WTC11 (cell line): ENCODE results near the gene REN.

Experiments
- AFF4 ChIP-seq: sonication (generic); formaldehyde crosslinking; IDR thresholded peaks from 2 replicates; pipeline ENCODE4 v1.8.1; 2023; ENCODE audit warnings: mild to moderate bottlenecking, missing genetic modification reagents, borderline replicate concordance
- CBFB ChIP-seq: sonication (generic); formaldehyde crosslinking; IDR thresholded peaks from 2 replicates; pipeline ENCODE4 v1.8.1; 2022; ENCODE audit warnings: mild to moderate bottlenecking, low read depth, missing genetic modification reagents
- CTCF ChIP-seq: fragments of 200-600 bp; IDR thresholded peaks from 2 replicates; pipeline ENCODE4 v1.8.0; 2022; ENCODE audit warnings: antibody characterized with exemption
- ETV6 ChIP-seq: sonication (generic); formaldehyde crosslinking; IDR thresholded peaks from 2 replicates; pipeline ENCODE4 v1.8.1; 2022; ENCODE audit warnings: mild to moderate bottlenecking, missing genetic modification reagents
- GABPB1 ChIP-seq: sonication (generic); formaldehyde crosslinking; IDR thresholded peaks from 2 replicates; pipeline ENCODE4 v1.8.1; 2023; ENCODE audit warnings: mild to moderate bottlenecking, missing genetic modification reagents
- IRF1 ChIP-seq: sonication (generic); formaldehyde crosslinking; IDR thresholded peaks from 2 replicates; pipeline ENCODE4 v1.8.0; 2023; ENCODE audit warnings: missing genetic modification reagents
- MAX ChIP-seq: sonication (generic); formaldehyde crosslinking; IDR thresholded peaks from 2 replicates; pipeline ENCODE4 v1.8.0; 2022; ENCODE audit warnings: mild to moderate bottlenecking, missing genetic modification reagents
- NFYB ChIP-seq: sonication (generic); formaldehyde crosslinking; conservative IDR thresholded peaks from 2 replicates; pipeline ENCODE4 v1.8.0; 2022; ENCODE audit warnings: low read depth, missing genetic modification reagents
- ZNF232 ChIP-seq: sonication (generic); formaldehyde crosslinking; IDR thresholded peaks from 2 replicates; pipeline ENCODE4 v1.8.0; 2022; ENCODE audit warnings: mild to moderate bottlenecking, missing genetic modification reagents
- TF ChIP-seq, protein P1 (sequence below): sonication (generic); formaldehyde crosslinking; IDR thresholded peaks from 2 replicates; pipeline ENCODE4 v1.8.0; 2023; ENCODE audit warnings: missing genetic modification reagents, mild to moderate bottlenecking, borderline replicate concordance
- TF ChIP-seq, protein P2 (sequence below): fragments of 250-450 bp; sonication (Bioruptor Pico); IDR thresholded peaks from 2 replicates; pipeline ENCODE4 v2.1.2; 2022; ENCODE audit warnings: mild to moderate bottlenecking, moderate library complexity
- TF ChIP-seq, protein P3 (sequence below): sonication (generic); formaldehyde crosslinking; IDR thresholded peaks from 2 replicates; pipeline ENCODE4 v1.8.0; 2022; ENCODE audit warnings: mild to moderate bottlenecking, missing genetic modification reagents
- TF ChIP-seq, protein P4 (sequence below): fragments of 250-450 bp; sonication (Bioruptor Pico); IDR thresholded peaks from 2 replicates; pipeline ENCODE4 v1.9.0; 2021; ENCODE audit warnings: mild to moderate bottlenecking
- TF ChIP-seq, protein P5 (sequence below): sonication (generic); formaldehyde crosslinking; conservative IDR thresholded peaks from 2 replicates; pipeline ENCODE4 v1.8.1; 2022; ENCODE audit warnings: mild to moderate bottlenecking, missing genetic modification reagents

DNA sequence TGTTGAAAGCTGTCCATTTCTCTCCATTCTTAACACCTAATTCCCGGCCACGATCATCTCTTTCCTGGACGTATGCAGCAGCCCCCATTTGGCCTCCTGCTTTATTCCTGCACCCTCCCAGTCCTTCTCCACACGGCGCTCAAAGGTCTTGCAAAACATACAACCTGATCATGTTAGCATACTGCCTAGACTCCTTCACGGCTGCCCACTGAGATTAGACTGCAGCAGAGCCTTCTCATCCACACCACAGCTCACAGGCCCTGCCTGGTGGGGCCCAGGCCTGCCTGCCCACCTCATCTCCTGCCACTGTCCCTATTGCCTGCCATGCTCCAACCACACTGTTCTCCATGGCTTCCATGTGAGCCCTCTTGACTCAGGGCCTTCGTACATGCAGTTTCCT is 44.9 kb upstream of the REN start:
- TF ChIP-seq IRF1 (CRISPR knock-in tag) (no peak), ETV6 (no peak), MAX (CRISPR knock-in tag) (no peak), CTCF (no peak), GABPB1 (CRISPR knock-in tag) (no peak), ZNF232 (CRISPR knock-in tag) (no peak), CBFB (no peak), AFF4 (CRISPR knock-in tag) (no peak), NFYB (CRISPR knock-in tag) (no peak)
- TF ChIP-seq, protein P1, sequence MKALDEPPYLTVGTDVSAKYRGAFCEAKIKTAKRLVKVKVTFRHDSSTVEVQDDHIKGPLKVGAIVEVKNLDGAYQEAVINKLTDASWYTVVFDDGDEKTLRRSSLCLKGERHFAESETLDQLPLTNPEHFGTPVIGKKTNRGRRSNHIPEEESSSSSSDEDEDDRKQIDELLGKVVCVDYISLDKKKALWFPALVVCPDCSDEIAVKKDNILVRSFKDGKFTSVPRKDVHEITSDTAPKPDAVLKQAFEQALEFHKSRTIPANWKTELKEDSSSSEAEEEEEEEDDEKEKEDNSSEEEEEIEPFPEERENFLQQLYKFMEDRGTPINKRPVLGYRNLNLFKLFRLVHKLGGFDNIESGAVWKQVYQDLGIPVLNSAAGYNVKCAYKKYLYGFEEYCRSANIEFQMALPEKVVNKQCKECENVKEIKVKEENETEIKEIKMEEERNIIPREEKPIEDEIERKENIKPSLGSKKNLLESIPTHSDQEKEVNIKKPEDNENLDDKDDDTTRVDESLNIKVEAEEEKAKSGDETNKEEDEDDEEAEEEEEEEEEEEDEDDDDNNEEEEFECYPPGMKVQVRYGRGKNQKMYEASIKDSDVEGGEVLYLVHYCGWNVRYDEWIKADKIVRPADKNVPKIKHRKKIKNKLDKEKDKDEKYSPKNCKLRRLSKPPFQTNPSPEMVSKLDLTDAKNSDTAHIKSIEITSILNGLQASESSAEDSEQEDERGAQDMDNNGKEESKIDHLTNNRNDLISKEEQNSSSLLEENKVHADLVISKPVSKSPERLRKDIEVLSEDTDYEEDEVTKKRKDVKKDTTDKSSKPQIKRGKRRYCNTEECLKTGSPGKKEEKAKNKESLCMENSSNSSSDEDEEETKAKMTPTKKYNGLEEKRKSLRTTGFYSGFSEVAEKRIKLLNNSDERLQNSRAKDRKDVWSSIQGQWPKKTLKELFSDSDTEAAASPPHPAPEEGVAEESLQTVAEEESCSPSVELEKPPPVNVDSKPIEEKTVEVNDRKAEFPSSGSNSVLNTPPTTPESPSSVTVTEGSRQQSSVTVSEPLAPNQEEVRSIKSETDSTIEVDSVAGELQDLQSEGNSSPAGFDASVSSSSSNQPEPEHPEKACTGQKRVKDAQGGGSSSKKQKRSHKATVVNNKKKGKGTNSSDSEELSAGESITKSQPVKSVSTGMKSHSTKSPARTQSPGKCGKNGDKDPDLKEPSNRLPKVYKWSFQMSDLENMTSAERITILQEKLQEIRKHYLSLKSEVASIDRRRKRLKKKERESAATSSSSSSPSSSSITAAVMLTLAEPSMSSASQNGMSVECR (CRISPR knock-in tag) = no peak
- TF ChIP-seq, protein P2, sequence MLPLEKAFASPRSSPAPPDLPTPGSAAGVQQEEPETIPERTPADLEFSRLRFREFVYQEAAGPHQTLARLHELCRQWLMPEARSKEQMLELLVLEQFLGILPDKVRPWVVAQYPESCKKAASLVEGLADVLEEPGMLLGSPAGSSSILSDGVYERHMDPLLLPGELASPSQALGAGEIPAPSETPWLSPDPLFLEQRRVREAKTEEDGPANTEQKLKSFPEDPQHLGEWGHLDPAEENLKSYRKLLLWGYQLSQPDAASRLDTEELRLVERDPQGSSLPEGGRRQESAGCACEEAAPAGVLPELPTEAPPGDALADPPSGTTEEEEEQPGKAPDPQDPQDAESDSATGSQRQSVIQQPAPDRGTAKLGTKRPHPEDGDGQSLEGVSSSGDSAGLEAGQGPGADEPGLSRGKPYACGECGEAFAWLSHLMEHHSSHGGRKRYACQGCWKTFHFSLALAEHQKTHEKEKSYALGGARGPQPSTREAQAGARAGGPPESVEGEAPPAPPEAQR (CRISPR knock-in tag) = no peak
- TF ChIP-seq, protein P3, sequence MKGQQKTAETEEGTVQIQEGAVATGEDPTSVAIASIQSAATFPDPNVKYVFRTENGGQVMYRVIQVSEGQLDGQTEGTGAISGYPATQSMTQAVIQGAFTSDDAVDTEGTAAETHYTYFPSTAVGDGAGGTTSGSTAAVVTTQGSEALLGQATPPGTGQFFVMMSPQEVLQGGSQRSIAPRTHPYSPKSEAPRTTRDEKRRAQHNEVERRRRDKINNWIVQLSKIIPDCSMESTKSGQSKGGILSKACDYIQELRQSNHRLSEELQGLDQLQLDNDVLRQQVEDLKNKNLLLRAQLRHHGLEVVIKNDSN (CRISPR knock-in tag) = no peak
- TF ChIP-seq, protein P4, sequence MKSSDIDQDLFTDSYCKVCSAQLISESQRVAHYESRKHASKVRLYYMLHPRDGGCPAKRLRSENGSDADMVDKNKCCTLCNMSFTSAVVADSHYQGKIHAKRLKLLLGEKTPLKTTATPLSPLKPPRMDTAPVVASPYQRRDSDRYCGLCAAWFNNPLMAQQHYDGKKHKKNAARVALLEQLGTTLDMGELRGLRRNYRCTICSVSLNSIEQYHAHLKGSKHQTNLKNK (CRISPR knock-in tag) = no peak
- TF ChIP-seq, protein P5, sequence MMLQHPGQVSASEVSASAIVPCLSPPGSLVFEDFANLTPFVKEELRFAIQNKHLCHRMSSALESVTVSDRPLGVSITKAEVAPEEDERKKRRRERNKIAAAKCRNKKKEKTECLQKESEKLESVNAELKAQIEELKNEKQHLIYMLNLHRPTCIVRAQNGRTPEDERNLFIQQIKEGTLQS (CRISPR knock-in tag) = no peak
